Right lobe of liver (tissue), 4 donors: ENCODE measurements around the gene HARBI1.

Experiments
- POLR2A ChIP-seq: fragments of 450-650 bp; IDR thresholded peaks from one replicate; pipeline ENCODE4 v1.6.1; 2017; ENCODE audit warnings: antibody characterized with exemption, mild to moderate bottlenecking
- TF ChIP-seq, protein P1 (sequence below), 4 donors: fragments of 200-600 bp in 3 of 4; fragments of 450-650 bp in 1 of 4; IDR thresholded peaks; one replicate each; pipeline versions ENCODE4 v1.5.1 to v1.8.0; 2016 to 2022; ENCODE audit warnings: antibody characterized with exemption in 4 of 4, mild to moderate bottlenecking in 2 of 4
- donor health status: DM: no; HTN: no; CAD: no.
- donor health status: DM: no; HTN: no; CAD: no.
- donor health status: DM: no; HTN: yes; CAD: no.

- TF ChIP-seq POLR2A, result no peak
- TF ChIP-seq, protein P1, sequence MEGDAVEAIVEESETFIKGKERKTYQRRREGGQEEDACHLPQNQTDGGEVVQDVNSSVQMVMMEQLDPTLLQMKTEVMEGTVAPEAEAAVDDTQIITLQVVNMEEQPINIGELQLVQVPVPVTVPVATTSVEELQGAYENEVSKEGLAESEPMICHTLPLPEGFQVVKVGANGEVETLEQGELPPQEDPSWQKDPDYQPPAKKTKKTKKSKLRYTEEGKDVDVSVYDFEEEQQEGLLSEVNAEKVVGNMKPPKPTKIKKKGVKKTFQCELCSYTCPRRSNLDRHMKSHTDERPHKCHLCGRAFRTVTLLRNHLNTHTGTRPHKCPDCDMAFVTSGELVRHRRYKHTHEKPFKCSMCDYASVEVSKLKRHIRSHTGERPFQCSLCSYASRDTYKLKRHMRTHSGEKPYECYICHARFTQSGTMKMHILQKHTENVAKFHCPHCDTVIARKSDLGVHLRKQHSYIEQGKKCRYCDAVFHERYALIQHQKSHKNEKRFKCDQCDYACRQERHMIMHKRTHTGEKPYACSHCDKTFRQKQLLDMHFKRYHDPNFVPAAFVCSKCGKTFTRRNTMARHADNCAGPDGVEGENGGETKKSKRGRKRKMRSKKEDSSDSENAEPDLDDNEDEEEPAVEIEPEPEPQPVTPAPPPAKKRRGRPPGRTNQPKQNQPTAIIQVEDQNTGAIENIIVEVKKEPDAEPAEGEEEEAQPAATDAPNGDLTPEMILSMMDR (IDR thresholded peaks at IDR 0.05), result no peak
Measured at GRCh38 chr11:46643986-46644385, 27.0 kb upstream of the HARBI1 start.
